Ishikawa (cell line): Measurements from ENCODE around the gene UQCRFS1.

Experiments used
- CEBPB ChIP-seq: IDR thresholded peaks from 2 replicates; pipeline ENCODE4 v1.6.1; 2012
- CREB1 ChIP-seq: IDR thresholded peaks from 2 replicates; pipeline ENCODE4 v1.6.1; 2012; ENCODE audit warnings: low read depth
- EGR1 ChIP-seq: IDR thresholded peaks from 2 replicates; pipeline ENCODE4 v1.6.1; 2012
- EP300 ChIP-seq: IDR thresholded peaks from 2 replicates; pipeline ENCODE4 v1.6.1; 2012; ENCODE audit warnings: borderline replicate concordance
- FOXM1 ChIP-seq: IDR thresholded peaks from 2 replicates; pipeline ENCODE4 v1.6.1; 2012; ENCODE audit warnings: low read depth, borderline replicate concordance
- MAX ChIP-seq: IDR thresholded peaks from 2 replicates; pipeline ENCODE4 v1.6.1; 2012
- NFIC ChIP-seq: IDR thresholded peaks from 2 replicates; pipeline ENCODE4 v1.6.1; 2012
- RAD21 ChIP-seq: IDR thresholded peaks from 2 replicates; pipeline ENCODE4 v1.6.1; 2012; ENCODE audit warnings: low read depth
- REST ChIP-seq: IDR thresholded peaks from 2 replicates; pipeline ENCODE4 v1.6.1; 2012; ENCODE audit warnings: low read depth, mild to moderate bottlenecking
- TAF1 ChIP-seq: IDR thresholded peaks from 2 replicates; pipeline ENCODE4 v1.6.1; 2012; ENCODE audit warnings: low read depth, mild to moderate bottlenecking
- TCF12 ChIP-seq: IDR thresholded peaks from 2 replicates; pipeline ENCODE4 v1.6.1; 2012; ENCODE audit warnings: low read depth
- TEAD4 ChIP-seq: IDR thresholded peaks from 2 replicates; pipeline ENCODE4 v1.6.1; 2012
- USF1 ChIP-seq: IDR thresholded peaks from 2 replicates; pipeline ENCODE4 v1.6.1; 2012
- YY1 ChIP-seq: IDR thresholded peaks from 2 replicates; pipeline ENCODE4 v1.6.1; 2012; ENCODE audit warnings: low read depth
- ZBTB7A ChIP-seq: IDR thresholded peaks from 2 replicates; pipeline ENCODE4 v1.6.1; 2012; ENCODE audit warnings: low read depth

The UQCRFS1 gene

GRCh38 chr19:29239213-29239776 lies 26.3 kb upstream of the UQCRFS1 start:
- no peak for TF ChIP-seq NFIC
- no peak for TF ChIP-seq TCF12
- TF ChIP-seq EGR1: no peak
- TF ChIP-seq MAX: no peak
- no peak for TF ChIP-seq USF1
- TF ChIP-seq CEBPB: no peak
- no peak for TF ChIP-seq TAF1
- TF ChIP-seq ZBTB7A: no peak
- no peak for TF ChIP-seq CREB1

DNA sequence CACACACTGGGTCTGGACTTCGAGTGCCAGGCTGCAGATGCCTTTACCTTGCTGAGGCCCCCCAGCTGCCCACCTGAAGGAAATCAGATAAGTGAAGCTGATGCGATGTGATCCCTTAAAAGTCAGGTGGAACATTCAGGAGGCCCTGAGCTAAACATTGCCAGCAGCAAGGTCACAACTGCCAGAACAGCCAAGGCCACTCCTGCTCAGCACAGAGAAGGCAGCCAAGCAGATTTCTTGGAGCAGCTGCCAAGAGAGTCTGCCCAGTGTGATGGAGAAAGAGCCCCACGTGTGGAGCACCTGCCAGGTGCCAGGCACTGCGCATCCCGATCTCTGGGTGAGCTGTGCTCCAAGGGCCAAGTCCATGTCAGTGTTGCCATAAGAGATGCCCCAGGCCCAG lies 20.6 kb upstream of the UQCRFS1 start:
- no peak for TF ChIP-seq RAD21
- no peak for TF ChIP-seq TAF1
- no peak for TF ChIP-seq YY1
- TF ChIP-seq EGR1: no peak

DNA sequence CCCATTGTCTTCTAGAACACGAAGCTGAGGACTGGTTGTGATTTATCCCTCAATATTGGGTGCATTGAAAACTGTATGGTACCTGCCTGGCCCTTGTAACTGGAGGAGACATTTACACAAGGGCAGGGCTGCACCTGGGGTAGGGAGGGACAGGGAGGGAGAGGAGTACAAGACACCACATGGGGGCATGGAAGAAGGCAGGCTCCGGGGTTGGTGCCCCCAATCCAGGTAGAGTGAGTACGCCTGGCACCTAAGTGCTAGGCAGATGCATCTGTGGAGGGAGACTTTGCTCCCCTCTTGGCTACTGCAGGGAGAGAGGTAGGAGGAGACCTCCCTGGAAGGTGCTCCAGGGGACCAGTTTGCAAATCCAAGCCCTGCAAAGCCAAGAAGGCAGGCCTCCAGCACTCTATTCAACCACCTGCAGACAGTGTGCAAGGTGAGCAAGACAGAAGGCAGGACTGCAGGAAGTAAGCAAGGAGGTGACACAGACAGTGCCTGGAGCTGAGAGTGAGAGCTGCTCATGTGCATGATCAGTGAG lies 19.4 kb upstream of the UQCRFS1 start:
- TF ChIP-seq EGR1 (no peak), REST (no peak), CEBPB (no peak), YY1 (no peak), FOXM1 (no peak), TEAD4 (no peak), TCF12 (no peak), TAF1 (no peak), EP300 (no peak), NFIC (no peak), MAX (no peak), CREB1 (no peak), USF1 (no peak), ZBTB7A (no peak), RAD21 (no peak)

GRCh38 chr19:29217616-29218015 lies 4.7 kb upstream of the UQCRFS1 start:
- TF ChIP-seq RAD21 (no peak), TEAD4 (no peak), ZBTB7A (no peak), MAX (no peak), TCF12 (no peak), CEBPB (no peak), CREB1 (no peak), YY1 (no peak), NFIC (no peak), EGR1 (no peak), FOXM1 (no peak), REST (no peak), USF1 (no peak), TAF1 (no peak), EP300 (no peak)

DNA sequence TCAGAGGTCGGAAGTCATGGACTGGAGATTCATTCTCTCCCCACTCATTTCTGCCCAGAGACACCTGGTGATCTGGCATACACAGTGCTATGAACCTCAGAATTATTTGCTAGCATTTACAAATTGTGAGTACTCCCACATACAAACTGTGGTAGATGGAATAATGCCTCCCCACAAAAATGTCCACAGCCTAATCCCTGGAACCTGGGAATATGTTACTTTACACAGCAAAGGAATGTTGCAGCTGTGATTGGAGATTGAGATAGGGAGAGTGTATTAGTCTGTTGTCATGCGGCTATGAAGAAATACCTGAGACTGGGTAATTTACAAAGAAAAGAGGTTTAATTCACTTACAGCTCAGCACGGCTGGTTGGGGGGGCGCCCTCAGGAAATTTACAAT lies 3.1 kb upstream of the UQCRFS1 start:
- TF ChIP-seq TCF12 (no peak), FOXM1 (no peak), RAD21 (no peak)

DNA sequence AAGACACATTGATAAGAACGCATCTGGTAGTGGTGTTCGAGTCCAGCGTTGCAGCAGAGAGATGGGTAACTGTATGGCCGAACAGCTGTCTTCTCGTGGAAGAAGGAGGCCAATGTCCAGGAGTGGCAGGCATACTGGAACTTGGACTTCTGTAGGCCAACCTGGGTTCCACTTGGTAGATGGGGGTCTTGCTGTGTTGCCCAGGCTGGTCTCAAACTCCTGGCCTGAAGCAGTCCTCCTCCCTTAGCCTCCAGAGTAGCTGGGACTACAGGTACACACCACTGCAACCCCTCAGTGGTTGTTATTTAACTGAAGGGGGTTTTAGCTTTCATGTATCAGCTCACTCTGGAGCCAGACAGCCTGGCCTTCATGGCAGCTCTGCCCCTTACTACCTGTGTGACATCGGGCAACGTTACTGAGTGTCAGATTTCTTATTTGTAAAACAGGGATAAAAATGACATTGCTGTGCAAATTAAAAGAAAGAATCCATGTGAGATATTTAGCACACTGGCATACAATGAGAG lies 2.4 kb upstream of the UQCRFS1 start:
- TF ChIP-seq YY1: no peak
- no peak for TF ChIP-seq MAX
